Ovary (tissue), 3 donors: ENCODE results near the gene ATP11C.

Experiments used
- CTCF ChIP-seq, 3 donors: fragments of 450-650 bp in 2 of 3; fragments of 200-600 bp in 1 of 3; IDR thresholded peaks; one replicate each; pipeline versions ENCODE4 v1.5.1 to v1.8.0; 2016 to 2022; ENCODE audit warnings: antibody characterized with exemption in 3 of 3, mild to moderate bottlenecking in 1 of 3
- POLR2A ChIP-seq: fragments of 450-650 bp; IDR thresholded peaks from one replicate; pipeline ENCODE4 v1.6.1; 2017; ENCODE audit warnings: antibody characterized with exemption, mild to moderate bottlenecking, moderate library complexity
- donor health status: DM: no; HTN: no; CAD: no.

GRCh38 chrX:139815771-139816170, 117.1 kb downstream of the ATP11C start:
- TF ChIP-seq CTCF (IDR thresholded peaks at IDR 0.05) (no peak), POLR2A (no peak)
